H1 (cell line): ENCODE measurements around the gene CARD11.

Experiments
- EP300 ChIP-seq, 2 experiments: IDR thresholded peaks; 1 replicate in 1 of 2; 2 replicates in 1 of 2; pipeline ENCODE4 v1.6.1; 2011 to 2012; ENCODE audit warnings: low read depth in 2 of 2, low read length in 2 of 2, mild to moderate bottlenecking in 2 of 2, borderline replicate concordance in 1 of 2, inconsistent platforms in 1 of 2, moderate library complexity in 1 of 2
- GABPA ChIP-seq: IDR thresholded peaks from 2 replicates; pipeline ENCODE4 v1.6.1; 2011; ENCODE audit warnings: mild to moderate bottlenecking, low read length, moderate library complexity, borderline replicate concordance; ENCODE audit not compliant: insufficient read depth
- GTF2F1 ChIP-seq: IDR thresholded peaks from 2 replicates; pipeline ENCODE4 v1.6.1; 2012; ENCODE audit warnings: low read depth, low read length, improper control_type of control experiment, borderline replicate concordance
- JUN ChIP-seq: IDR thresholded peaks from 2 replicates; pipeline ENCODE4 v1.6.1; 2011; ENCODE audit warnings: low read depth, mild to moderate bottlenecking, improper control_type of control experiment, low read length
- POLR2A ChIP-seq, 2 experiments: IDR thresholded peaks; 1 replicate in 1 of 2; 2 replicates in 1 of 2; pipeline ENCODE4 v1.6.1; 2011; ENCODE audit warnings: low read depth in 2 of 2, low read length in 2 of 2, mild to moderate bottlenecking in 2 of 2; ENCODE audit errors: control extremely low read depth in 1 of 2
- POLR2AphosphoS5 ChIP-seq: IDR thresholded peaks from 2 replicates; pipeline ENCODE4 v1.6.1; 2011; ENCODE audit warnings: low read depth, low read length
- RXRA ChIP-seq: IDR thresholded peaks from 2 replicates; pipeline ENCODE4 v1.6.1; 2011; ENCODE audit warnings: low read depth, mild to moderate bottlenecking, low read length, moderate library complexity; ENCODE audit not compliant: insufficient read depth
- SP1 ChIP-seq: IDR thresholded peaks from 2 replicates; pipeline ENCODE4 v1.6.1; 2011; ENCODE audit warnings: low read depth, low read length
- SRF ChIP-seq: IDR thresholded peaks from 2 replicates; pipeline ENCODE4 v1.6.1; 2011; ENCODE audit warnings: mild to moderate bottlenecking, low read depth, low read length, moderate library complexity
- TCF12 ChIP-seq: IDR thresholded peaks from 2 replicates; pipeline ENCODE4 v1.6.1; 2011; ENCODE audit warnings: low read depth, mild to moderate bottlenecking, low read length
- TEAD4 ChIP-seq: IDR thresholded peaks from 2 replicates; pipeline ENCODE4 v1.6.1; 2012; ENCODE audit warnings: low read depth, low read length, inconsistent platforms, mixed read lengths
- YY1 ChIP-seq: IDR thresholded peaks from 2 replicates; pipeline ENCODE4 v1.6.1; 2011; ENCODE audit warnings: low read depth, mild to moderate bottlenecking, low read length
- TF ChIP-seq, protein P1 (sequence below), 3 experiments: IDR thresholded peaks; 1 replicate in 2 of 3; 2 replicates in 1 of 3; pipeline versions ENCODE4 v1.5.1 to v1.6.1; 2011; ENCODE audit warnings: low read length in 3 of 3, mild to moderate bottlenecking in 3 of 3, inconsistent platforms in 2 of 3, low read depth in 1 of 3, moderate library complexity in 1 of 3; ENCODE audit not compliant: insufficient read depth in 1 of 3; ENCODE audit errors: control extremely low read depth in 1 of 3
- TF ChIP-seq, protein P2 (sequence below): IDR thresholded peaks from 2 replicates; pipeline ENCODE4 v1.6.1; 2012; ENCODE audit warnings: inconsistent platforms

DNA sequence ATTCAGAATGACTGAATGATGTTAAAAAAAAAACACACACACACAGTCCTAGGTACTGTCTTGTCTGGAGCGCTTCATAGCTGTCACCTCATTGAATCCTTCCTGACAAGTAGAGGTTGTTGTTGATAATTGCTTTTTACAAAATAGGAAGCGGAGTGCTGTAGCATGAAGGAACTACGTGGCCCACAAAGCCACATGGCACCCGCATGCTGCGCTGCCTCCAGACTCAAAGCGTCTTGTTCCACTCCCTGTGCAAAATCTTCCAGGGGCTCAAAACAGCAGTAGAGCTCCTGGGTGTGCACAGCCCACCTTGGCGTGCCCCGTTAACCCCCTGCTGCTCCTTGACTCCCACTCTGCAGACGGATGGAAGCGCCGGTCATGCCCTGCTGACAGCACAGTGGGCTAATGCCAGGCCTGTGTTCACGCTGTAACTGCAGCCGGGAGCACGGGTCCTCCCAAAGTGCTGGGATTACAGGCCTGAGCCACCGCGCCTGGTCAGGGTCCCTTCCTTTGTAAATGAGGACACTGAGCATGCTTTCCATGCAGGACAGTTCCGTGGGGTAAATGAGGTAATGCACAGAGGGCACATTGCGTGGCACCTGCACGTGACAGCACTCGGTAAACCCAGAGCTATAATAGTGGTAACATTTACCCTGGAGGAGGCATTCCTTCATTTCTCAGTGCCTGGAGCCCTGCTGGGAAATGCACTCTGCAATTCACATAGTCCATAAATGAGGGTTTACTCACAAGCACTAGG lies 108.5 kb downstream of the CARD11 start:
- TF ChIP-seq SP1 (no peak), POLR2AphosphoS5 (no peak), POLR2A (IDR thresholded peaks at IDR 0.05; ENCODE audit: control extremely low read depth in 1 of 2, low read depth in 2 of 2, low read length in 2 of 2) (no peak), GTF2F1 (no peak), TEAD4 (no peak), GABPA (no peak), EP300 (IDR thresholded peaks at IDR 0.05; ENCODE audit: borderline replicate concordance in 1 of 2, low read depth in 2 of 2, low read length in 2 of 2) (no peak), RXRA (no peak), TCF12 (no peak), SRF (no peak), JUN (no peak), YY1 (no peak)
- TF ChIP-seq, protein P1, sequence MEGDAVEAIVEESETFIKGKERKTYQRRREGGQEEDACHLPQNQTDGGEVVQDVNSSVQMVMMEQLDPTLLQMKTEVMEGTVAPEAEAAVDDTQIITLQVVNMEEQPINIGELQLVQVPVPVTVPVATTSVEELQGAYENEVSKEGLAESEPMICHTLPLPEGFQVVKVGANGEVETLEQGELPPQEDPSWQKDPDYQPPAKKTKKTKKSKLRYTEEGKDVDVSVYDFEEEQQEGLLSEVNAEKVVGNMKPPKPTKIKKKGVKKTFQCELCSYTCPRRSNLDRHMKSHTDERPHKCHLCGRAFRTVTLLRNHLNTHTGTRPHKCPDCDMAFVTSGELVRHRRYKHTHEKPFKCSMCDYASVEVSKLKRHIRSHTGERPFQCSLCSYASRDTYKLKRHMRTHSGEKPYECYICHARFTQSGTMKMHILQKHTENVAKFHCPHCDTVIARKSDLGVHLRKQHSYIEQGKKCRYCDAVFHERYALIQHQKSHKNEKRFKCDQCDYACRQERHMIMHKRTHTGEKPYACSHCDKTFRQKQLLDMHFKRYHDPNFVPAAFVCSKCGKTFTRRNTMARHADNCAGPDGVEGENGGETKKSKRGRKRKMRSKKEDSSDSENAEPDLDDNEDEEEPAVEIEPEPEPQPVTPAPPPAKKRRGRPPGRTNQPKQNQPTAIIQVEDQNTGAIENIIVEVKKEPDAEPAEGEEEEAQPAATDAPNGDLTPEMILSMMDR (IDR thresholded peaks at IDR 0.05; ENCODE audit: control extremely low read depth in 1 of 3, insufficient read depth in 1 of 3, low read depth in 1 of 3, low read length in 3 of 3) = no peak
- TF ChIP-seq, protein P2, sequence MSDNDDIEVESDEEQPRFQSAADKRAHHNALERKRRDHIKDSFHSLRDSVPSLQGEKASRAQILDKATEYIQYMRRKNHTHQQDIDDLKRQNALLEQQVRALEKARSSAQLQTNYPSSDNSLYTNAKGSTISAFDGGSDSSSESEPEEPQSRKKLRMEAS = no peak
